Activated CD8-positive, alpha-beta memory T cell treated with anti-CD3 and anti-CD28 coated beads for 4 hours (primary cell): ENCODE results near the gene CDC45.

Experiments
- DNase-seq, 2 donors: peaks; one replicate each; pipeline ENCODE4 v3.0.0-alpha.2; 2020; ENCODE audit warnings: low read depth in 2 of 2

Gene CDC45

GRCh38 chr22:19565382-19566278 lies 85.9 kb downstream of the CDC45 start:
- DNase-seq, result no peak

- DNase-seq, result no peak
Measured at GRCh38 chr22:19566279-19567156, 86.8 kb downstream of the CDC45 start.

GRCh38 chr22:19567157-19568009 lies 87.7 kb downstream of the CDC45 start:
- DNase-seq, result no peak

GRCh38 chr22:19568337-19569275 lies 88.9 kb downstream of the CDC45 start:
- DNase-seq, result no peak

- DNase-seq, result no peak
Measured at GRCh38 chr22:19569276-19569640, 89.5 kb downstream of the CDC45 start.

- DNase-seq, result no peak
Measured at GRCh38 chr22:19569976-19570375, 90.3 kb downstream of the CDC45 start.
